Stimulated activated CD4-positive, alpha-beta T cell treated with anti-CD3 and anti-CD28 coated beads, Interleukin-1b, Interleukin-23, amount 100 ng/mL, for 48 hours (primary cell): ENCODE results near the gene PLEKHM3.
"Not testable (repeated sequence)": the region's sequence is repeated elsewhere in the genome, so short reads cannot be mapped to it uniquely, and the experiment has no call there.

Source experiments
- DNase-seq: peaks from one replicate; pipeline ENCODE4 v3.0.0-alpha.2; 2020

The PLEKHM3 gene

GRCh38 chr2:207987025-207987716 is 38.2 kb downstream of the PLEKHM3 start:
- DNase-seq: no peak

DNA sequence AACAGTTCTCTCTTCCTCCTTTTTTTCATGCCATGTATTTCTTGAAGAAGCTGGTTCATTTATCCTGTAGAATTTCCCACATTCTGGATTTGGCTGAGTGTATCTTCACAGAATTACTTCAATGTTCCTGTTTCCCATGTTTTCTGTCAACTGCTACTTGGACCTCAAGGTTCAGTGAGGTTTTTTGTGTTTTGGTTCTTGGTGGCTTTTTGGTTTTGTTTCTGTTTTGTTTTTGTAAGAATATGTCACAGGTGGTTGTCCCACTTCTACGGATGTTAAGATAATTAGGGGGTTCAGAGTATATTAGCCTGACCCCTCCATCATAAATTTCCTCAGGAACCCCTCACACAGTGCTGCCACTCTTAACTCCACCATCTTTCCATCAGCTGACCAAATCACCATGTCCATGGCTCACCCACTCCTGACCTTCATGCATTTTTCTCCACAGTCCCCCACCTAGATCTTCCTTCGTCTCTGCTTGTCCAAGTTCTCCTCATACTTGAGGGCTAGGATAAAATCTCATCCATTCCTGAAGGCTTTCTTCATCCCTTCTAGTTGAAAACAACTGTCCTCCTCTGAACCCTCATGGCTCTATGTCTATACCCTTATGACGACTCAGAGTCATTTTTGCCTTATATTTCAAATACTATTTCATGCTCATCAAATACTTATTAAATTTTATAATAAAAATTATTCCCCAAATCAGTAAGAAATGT is 40.4 kb downstream of the PLEKHM3 start:
- DNase-seq: no peak

- DNase-seq: no peak
Measured at GRCh38 chr2:207983641-207984042, 41.7 kb downstream of the PLEKHM3 start.

- DNase-seq: no peak
Measured at GRCh38 chr2:207978177-207978948, 47.0 kb downstream of the PLEKHM3 start.

DNA sequence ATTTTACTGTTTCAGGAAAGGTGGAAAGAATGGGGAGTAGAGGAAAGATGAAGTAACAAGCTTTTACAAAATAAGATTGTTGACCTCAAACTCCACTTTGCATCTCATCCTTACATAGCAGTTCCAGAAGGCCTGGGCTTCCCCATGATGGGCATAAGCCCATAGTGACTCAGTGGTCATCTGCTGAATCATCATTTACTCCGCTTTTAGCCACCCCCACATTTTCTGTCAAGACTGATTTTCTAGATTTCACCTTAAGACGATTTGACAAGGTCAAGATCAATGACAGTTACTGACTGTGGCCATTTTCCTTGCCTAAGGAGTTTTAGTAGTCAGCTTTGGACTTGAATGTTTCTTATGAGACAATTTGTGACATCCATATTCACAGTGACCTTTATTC is 49.4 kb downstream of the PLEKHM3 start:
- DNase-seq: no peak

DNA sequence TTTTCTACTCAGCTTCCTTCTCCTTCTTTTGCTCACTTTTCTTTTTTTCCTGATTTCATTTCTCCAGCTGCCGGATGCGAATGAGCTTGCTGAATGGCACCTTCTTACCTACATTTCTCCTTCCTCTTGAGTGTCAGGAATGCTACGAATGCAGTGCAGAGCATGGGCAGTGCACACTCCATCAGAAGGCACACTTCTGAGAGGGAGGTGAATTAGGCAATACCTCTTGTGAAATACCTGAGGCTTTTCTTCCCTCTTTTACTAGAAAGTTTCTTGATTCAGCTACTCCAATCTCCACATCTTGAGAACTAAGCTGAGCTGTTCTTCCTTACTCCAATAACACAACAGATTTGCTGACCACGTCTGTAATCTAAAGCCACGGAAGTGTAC is 51.1 kb downstream of the PLEKHM3 start:
- no peak for DNase-seq

DNA sequence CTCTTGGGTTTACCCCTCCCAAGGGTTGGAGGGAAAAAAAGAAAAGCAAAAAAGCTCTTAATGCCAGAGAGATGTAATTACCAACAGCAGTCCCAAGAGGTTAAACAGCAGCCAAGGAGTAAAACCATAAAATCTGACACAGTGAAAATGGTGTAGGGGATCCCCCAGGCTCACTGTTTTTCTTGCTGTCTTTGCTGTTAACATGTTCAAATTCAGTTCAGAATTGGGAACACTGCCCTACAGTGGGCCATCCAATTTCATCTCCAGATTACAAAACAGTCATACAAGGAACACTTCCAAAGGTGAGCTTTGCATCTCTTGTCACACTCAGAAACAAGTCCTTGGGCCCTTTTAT is 54.5 kb downstream of the PLEKHM3 start:
- no peak for DNase-seq

DNA sequence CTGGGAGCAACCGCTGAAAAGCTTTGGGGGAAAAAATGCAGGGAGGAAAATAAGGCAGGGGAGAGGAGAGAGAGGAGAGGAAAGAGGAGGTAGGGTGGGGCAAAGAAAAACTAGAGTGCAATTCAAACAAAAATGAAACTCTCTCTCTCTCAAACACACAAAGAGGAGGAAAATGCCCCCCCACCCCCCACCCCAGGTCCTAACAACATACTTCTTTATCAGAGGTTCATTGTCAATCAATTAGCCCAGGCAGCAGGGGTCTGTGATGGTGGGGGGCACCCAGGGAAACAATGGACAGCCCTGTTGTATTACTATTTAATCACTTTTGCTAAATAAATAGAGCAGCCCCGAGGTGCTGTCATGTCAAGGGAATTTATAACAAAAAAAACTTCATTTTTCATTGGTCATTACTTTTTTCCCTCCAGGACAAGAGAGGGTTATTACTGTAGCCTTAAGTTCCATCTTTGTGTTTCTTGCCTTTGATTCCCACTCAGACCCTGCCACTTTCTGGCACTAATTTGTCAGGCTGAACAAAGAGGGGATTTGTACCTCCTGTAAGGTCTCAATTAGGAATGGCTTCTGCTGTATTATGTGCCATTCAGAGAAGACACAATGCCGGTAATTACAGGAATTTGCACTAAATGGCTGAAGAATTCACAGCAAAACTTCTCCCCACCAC is 55.0 kb downstream of the PLEKHM3 start:
- no peak for DNase-seq

DNA sequence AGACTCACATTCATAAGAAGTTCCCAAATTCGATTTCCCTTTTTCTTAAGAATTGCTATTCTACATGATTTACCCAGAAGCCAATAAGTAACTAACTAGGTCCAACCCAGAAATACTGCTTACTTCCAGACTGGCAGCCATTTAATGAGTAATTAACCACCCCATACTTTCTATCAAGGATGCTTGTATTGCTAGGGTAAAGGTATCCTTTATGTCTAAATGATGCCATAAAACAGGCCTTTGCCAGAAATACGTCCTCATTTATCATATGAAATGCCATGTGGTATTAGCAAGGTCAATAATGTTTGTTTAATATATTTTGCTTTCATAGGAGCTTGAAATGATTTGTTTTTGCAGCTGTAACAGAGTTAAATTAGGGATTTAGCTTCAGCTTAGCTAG is 56.1 kb downstream of the PLEKHM3 start:
- no peak for DNase-seq

- DNase-seq: no peak
Measured at GRCh38 chr2:207967121-207967520, 58.2 kb downstream of the PLEKHM3 start.

GRCh38 chr2:207960911-207961310 is 64.4 kb downstream of the PLEKHM3 start:
- no peak for DNase-seq

- DNase-seq: no peak
Measured at GRCh38 chr2:207960090-207960489, 65.2 kb downstream of the PLEKHM3 start.

DNA sequence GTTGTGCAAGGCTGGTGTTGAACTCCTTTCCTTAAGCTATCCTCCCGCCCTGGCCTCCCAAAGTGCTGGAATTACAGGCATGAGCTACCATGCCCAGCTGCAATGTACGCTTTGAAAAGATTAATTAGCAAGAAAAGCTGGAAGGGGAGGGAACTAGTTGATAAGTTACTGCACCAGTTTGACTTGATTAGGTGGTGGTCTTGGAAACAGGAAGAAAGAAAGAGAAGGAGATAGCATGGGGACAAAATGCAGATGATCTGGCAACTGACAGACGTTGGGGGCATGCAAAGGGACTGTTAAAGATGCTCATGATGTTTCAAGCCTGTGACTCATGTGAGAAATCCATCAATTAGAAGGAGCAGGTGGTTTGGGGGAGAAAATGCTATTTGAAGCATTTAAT is 68.6 kb downstream of the PLEKHM3 start:
- no peak for DNase-seq

DNA sequence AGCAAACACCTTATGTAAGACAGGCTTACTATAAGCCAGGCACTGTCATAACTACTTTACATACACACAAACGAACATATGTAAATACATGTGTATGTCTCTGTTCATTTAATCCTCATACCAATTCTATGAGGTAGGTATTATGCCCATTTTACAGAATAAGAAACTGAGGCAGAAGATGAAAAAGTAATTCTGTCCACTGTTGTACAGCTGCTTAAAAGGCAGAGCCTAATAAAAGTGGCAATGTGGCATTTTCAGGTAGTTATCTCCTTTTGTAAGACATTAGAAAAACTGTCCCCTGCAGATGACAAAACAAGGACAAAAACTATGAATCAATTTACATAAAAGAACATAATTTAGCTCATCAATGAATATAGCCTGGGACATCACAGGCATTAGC is 69.9 kb downstream of the PLEKHM3 start:
- no peak for DNase-seq

GRCh38 chr2:207953354-207953753 is 72.0 kb downstream of the PLEKHM3 start:
- no peak for DNase-seq

GRCh38 chr2:207952564-207953345 is 72.6 kb downstream of the PLEKHM3 start:
- DNase-seq: no peak

- DNase-seq: no peak
Measured at GRCh38 chr2:207951734-207952470, 73.4 kb downstream of the PLEKHM3 start.

DNA sequence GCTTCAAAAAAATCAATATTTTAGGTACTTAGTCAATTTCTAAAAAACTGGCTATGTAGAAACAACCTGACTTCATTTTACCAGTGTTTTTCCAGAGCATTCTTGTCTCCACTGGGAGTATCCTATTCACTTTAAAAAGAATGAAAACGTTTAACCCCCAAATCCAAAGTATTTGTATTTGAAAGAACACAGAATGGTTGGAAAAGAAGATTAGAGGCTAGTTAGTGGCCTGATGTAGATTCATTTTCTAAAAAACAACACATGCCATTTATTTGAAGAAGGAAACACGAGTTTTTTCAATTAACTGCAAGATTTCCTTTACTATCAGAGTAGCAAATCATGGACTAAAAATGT is 74.6 kb downstream of the PLEKHM3 start:
- no peak for DNase-seq

- DNase-seq: no peak
Measured at GRCh38 chr2:207950063-207950760, 75.1 kb downstream of the PLEKHM3 start.

- not testable (repeated sequence) for DNase-seq
Measured at GRCh38 chr2:207949245-207949644, 76.1 kb downstream of the PLEKHM3 start.

GRCh38 chr2:207944979-207945600 is 80.2 kb downstream of the PLEKHM3 start:
- no peak for DNase-seq
